ENCODE data around the gene CORO6. TPM values are rescaled to one million over a fixed set of nuclear protein-coding genes. Genes with fewer than 3 reads are reported as not detected.
A peak's percentile ranks its signal among the peaks of the same experiment; 100 is the strongest.

Gene CORO6
- total RNA-seq, 1 donor from 2014 or later: 1.4 TPM

GRCh38 chr17:29615048-29615385 is 7.7 kb downstream of the CORO6 start:
- H3K27ac Mint-ChIP-seq (ENCODE audit: unreplicated experiment): no peak overlapping the region
- no peak for DNase-seq
- H3K36me3 Mint-ChIP-seq (ENCODE audit: unreplicated experiment): peaks cover 6% of the 10 kb centered on the region
- H3K4me3 Mint-ChIP-seq (ENCODE audit: unreplicated experiment): peak overlapping the region; percentile 71
- H3K27me3 Mint-ChIP-seq (ENCODE audit: unreplicated experiment): peaks cover 21% of the 10 kb centered on the region
- TF ChIP-seq CTCF (IDR thresholded peaks at IDR 0.05; ENCODE audit: partially characterized antibody, unreplicated experiment): no peak
- peaks cover 6% of the 10 kb centered on the region for H3K4me1 Mint-ChIP-seq (ENCODE audit: low read depth, unreplicated experiment)
- peaks cover 4% of the 10 kb centered on the region for H3K9me3 Mint-ChIP-seq (ENCODE audit: unreplicated experiment)

- Mint-ChIP-seq H3K27me3 (ENCODE audit: unreplicated experiment) (peaks cover 21% of the 10 kb centered on the region), H3K9me3 (ENCODE audit: unreplicated experiment) (peaks cover 4% of the 10 kb centered on the region), H3K4me3 (ENCODE audit: unreplicated experiment) (peak overlapping the region; percentile 71), H3K4me1 (ENCODE audit: low read depth, unreplicated experiment) (peaks cover 6% of the 10 kb centered on the region), H3K36me3 (ENCODE audit: unreplicated experiment) (peaks cover 6% of the 10 kb centered on the region), H3K27ac (ENCODE audit: unreplicated experiment) (no peak overlapping the region)
- DNase-seq: no peak
- TF ChIP-seq CTCF (IDR thresholded peaks at IDR 0.05; ENCODE audit: partially characterized antibody, unreplicated experiment): no peak
These were observed 8.2 kb downstream of the CORO6 start for GRCh38 chr17:29614349-29615047.

- H3K27ac Mint-ChIP-seq (ENCODE audit: unreplicated experiment): peak overlapping the region; percentile 79
- DNase-seq: no peak
- peaks cover 7% of the 10 kb centered on the region for H3K9me3 Mint-ChIP-seq (ENCODE audit: unreplicated experiment)
- H3K4me3 Mint-ChIP-seq (ENCODE audit: unreplicated experiment): peak overlapping the region; percentile 71
- peaks cover 6% of the 10 kb centered on the region for H3K36me3 Mint-ChIP-seq (ENCODE audit: unreplicated experiment)
- TF ChIP-seq CTCF (IDR thresholded peaks at IDR 0.05; ENCODE audit: partially characterized antibody, unreplicated experiment): no peak
- peaks cover 6% of the 10 kb centered on the region for H3K4me1 Mint-ChIP-seq (ENCODE audit: low read depth, unreplicated experiment)
- peaks cover 18% of the 10 kb centered on the region for H3K27me3 Mint-ChIP-seq (ENCODE audit: unreplicated experiment)
These were observed 8.9 kb downstream of the CORO6 start for GRCh38 chr17:29613856-29614255.

GRCh38 chr17:29613352-29613837 is 9.3 kb downstream of the CORO6 start:
- Mint-ChIP-seq H3K36me3 (ENCODE audit: unreplicated experiment) (peaks cover 6% of the 10 kb centered on the region), H3K27ac (ENCODE audit: unreplicated experiment) (peak overlapping the region; percentile 79), H3K4me3 (ENCODE audit: unreplicated experiment) (no peak overlapping the region), H3K4me1 (ENCODE audit: low read depth, unreplicated experiment) (peaks cover 6% of the 10 kb centered on the region), H3K27me3 (ENCODE audit: unreplicated experiment) (peaks cover 16% of the 10 kb centered on the region), H3K9me3 (ENCODE audit: unreplicated experiment) (peaks cover 7% of the 10 kb centered on the region)
- DNase-seq: peak; percentile 98
- peak; percentile 90 for TF ChIP-seq CTCF (IDR thresholded peaks at IDR 0.05; ENCODE audit: partially characterized antibody, unreplicated experiment)
